LHCN-M2 (cell line): ENCODE data around the gene ATP13A2. TPM values are rescaled to one million over a fixed set of nuclear protein-coding genes. Genes with fewer than 3 reads are reported as not detected.
A peak's percentile ranks its signal among the peaks of the same experiment; 100 is the strongest.
"Not testable (repeated sequence)": the region's sequence is repeated elsewhere in the genome, so short reads cannot be mapped to it uniquely, and the experiment has no call there.

Experiments
- DNase-seq: peaks from one replicate; pipeline ENCODE4 v3.0.0-alpha.2; 2012; ENCODE audit warnings: low read depth
- total RNA-seq: library from RNA; depleted of rRNA; stranded (reverse); fragments of >200 nt; gene quantifications from 2 replicates; pipeline ENCODE4 v1.2.3, GENCODE V29; 2014

ATP13A2 gene
- total RNA-seq, 1 experiment from 2014 or later = 211 TPM

- no peak for DNase-seq
Measured at GRCh38 chr1:16961297-16962133, 50.2 kb downstream of the ATP13A2 start.

- DNase-seq = peak; percentile 62
Measured at GRCh38 chr1:16960560-16961296, 51.0 kb downstream of the ATP13A2 start.

DNA sequence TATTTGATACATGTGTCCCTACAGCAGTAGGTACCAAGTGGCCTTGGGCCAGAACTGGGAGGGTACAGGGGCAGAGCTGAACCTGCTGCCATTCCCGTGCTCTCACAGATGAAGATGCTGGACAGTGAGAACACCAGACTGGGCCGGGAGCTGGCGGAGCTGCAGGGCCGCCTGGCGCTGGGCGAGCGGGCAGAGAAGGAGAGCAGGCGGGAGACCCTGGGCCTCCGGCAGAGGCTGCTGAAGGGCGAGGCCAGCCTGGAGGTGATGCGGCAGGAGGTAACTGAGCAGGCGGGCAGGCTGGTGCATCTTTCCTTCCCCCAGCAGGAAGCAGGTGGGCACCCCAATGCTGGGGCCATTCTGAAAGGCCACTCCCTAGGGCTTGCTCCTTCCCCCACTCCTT, 53.3 kb downstream of the ATP13A2 start:
- no peak for DNase-seq

DNA sequence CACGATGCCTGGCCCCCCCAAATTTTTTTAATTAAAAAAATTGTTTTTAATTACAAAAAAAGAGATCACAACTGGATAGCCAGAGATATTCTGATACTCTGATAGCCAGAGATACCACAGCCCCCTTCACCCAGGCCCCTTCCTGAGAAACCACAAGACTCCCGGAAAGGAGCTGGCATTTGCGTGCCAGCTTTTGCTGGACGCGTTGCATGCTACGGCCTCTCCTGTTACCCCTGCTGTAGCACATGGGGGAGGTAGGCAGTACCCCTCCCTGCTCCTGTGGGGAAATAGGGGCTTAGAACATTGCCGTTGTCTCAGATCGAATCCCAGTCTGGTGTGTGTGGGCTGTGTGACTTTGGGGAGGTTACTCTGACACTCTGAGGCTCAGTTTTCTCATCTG, 54.0 kb downstream of the ATP13A2 start:
- no peak for DNase-seq

- no peak for DNase-seq
Measured at GRCh38 chr1:16956775-16957174, 55.0 kb downstream of the ATP13A2 start.

- DNase-seq = no peak
Measured at GRCh38 chr1:16955186-16955585, 56.5 kb downstream of the ATP13A2 start.

DNA sequence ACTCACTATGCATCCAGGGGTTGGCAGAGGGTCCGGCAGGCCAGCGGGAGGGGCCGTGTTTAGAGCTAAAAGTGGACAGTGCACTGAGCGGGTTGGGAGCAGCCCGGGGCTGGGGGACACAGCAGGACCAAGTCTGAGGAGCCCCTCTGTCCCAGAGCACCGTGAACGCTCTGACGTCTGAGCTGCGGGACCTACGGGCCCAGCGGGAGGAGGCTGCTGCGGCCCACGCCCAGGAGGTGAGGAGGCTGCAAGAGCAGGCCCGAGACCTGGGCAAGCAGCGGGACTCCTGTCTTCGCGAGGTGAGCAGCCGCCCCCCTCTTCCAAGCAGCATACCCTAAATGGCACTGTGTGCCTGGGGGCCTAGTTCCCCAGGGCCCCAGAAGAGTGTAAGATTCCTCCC, 57.1 kb downstream of the ATP13A2 start:
- DNase-seq = no peak

GRCh38 chr1:16952376-16952775, 59.4 kb downstream of the ATP13A2 start:
- DNase-seq = not testable (repeated sequence)

GRCh38 chr1:16949026-16949425, 62.7 kb downstream of the ATP13A2 start:
- DNase-seq = peak; percentile 63

GRCh38 chr1:16948282-16948891, 63.3 kb downstream of the ATP13A2 start:
- not testable (repeated sequence) for DNase-seq

- DNase-seq = no peak
Measured at GRCh38 chr1:16946646-16947045, 65.1 kb downstream of the ATP13A2 start.

DNA sequence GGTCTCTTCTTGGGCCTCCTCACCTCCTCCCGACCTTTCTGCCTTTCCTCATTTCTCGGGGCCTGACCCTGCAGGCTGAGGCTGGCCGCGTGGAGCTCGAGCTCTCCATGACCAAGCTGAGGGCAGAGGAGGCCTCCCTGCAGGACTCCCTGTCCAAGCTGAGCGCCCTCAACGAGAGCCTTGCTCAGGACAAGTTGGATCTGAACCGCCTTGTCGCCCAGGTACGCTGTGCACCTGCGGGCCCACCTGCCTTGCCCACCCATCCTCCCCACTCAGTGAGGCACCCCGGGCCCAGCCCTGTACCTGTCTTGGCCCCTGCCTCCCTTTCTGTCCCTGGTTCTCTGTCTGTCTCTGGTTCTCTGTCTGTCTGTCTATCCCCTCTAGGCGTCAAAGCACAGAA, 65.5 kb downstream of the ATP13A2 start:
- DNase-seq = not testable (repeated sequence)

DNA sequence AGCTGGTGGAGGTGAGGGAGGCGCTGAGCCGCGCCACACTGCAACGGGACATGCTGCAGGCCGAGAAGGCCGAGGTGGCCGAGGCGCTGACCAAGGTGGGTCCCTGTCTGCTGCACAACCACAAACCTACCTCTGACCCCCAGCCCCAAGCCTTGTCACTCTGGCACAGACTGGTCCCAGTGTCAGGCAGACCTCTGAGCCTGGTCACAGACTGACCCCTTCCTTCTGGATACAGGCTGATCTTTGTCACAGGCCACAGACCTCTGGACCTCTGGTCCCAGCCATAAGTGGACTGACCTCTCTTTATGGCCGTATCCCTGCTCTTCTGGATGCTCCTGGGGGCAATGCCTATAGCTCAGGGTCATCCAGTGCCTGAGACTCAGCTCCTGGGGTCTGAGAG, 66.2 kb downstream of the ATP13A2 start:
- DNase-seq = not testable (repeated sequence)

GRCh38 chr1:16944038-16944437, 67.7 kb downstream of the ATP13A2 start:
- no peak for DNase-seq

DNA sequence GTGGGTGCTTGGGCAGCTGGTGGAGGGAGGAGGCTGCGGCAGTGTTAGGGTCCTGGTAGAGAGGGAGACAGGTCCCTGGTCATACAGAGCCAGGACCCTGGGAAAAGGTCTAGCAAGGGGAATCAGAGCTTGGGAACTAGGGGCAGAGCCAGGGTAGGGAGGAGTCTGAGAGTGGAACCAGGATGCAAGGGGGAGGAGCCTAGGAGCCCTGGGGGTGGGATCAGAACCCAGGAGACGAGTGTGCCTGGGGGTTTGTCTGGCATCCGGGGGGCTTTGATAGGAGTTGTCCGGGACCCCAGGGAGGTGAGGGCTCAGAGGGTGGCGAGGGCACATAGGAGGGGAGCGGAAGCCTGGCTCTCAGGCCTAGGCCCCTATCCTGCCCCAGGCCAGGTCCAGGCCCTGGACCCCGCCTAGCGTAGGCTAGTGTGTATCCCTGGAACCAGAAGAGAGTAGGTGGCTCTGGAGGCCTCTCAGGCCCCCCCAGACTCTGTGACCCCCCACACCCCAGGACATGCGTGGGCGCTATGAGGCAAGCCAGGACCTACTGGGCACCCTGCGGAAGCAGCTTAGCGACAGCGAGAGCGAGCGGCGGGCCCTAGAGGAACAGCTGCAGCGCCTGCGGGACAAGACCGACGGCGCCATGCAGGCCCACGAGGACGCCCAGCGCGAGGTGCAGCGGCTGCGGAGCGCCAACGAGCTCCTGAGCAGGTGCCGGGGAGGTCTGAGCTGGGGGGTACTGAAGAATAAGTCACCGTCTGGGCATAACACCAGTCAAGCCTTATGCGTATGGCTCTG, 72.1 kb downstream of the ATP13A2 start:
- DNase-seq = not testable (repeated sequence)

GRCh38 chr1:16938351-16939321, 73.1 kb downstream of the ATP13A2 start:
- no peak for DNase-seq

- not testable (repeated sequence) for DNase-seq
Measured at GRCh38 chr1:16936580-16936979, 75.1 kb downstream of the ATP13A2 start.
